Right ventricle myocardium superior (tissue), 1 donor: ENCODE results near the gene DISC1. TPM values are rescaled to one million over a fixed set of nuclear protein-coding genes. Genes with fewer than 3 reads are reported as not detected.

Source experiments
- ATAC-seq: fragments of 200-7000 bp; cut with Tn5 transposase; one replicate; pipeline ENCODE4 v1.9.1; 2020; ENCODE audit warnings: mild to moderate bottlenecking; ENCODE audit not compliant: poor library complexity
- DNase-seq: peaks from one replicate; pipeline ENCODE4 v3.0.0-alpha.2; 2020
- intact Hi-C: fragments of 100-400 bp; cut with DNase I; formaldehyde crosslinking; loops from one replicate; pipeline ENCODE4 v1.11.2; 2022
- total RNA-seq: library from RNA; stranded (reverse); fragmentation: NEBNext Ultra II Directional; extraction: Animal tissue kit (Norgen Biotek cat#: 25700); gene quantifications from one replicate; pipeline ENCODE4 v1.2.1, GENCODE V29; 2021
- donor health status: DM: no; HTN: yes; CAD: no; lungs with severe emphysema.

The DISC1 gene
- total RNA-seq, 1 donor from 2014 or later = 3.0 TPM

DNA sequence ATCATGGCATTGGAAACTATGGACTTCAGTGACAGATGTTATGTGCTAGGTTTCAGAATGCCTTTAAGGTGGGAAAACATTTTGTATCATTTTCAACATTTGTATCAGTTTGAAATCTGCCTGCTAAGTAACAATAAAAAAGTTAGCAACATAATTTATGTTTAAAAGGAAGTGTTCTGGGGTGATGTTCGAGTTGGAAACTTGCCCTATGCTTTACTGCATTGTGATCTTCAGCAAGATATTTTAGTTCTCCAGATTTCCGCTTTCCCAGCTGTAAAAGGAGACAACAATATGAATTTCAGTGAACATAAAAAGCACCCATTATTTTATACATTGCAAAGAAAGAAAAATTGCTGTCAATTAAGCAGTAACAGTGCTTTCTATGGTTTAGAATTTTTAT lies 187.4 kb downstream of the DISC1 start:
- ATAC-seq = no peak
- DNase-seq = no peak
- intact Hi-C loops = no loop called here

DNA sequence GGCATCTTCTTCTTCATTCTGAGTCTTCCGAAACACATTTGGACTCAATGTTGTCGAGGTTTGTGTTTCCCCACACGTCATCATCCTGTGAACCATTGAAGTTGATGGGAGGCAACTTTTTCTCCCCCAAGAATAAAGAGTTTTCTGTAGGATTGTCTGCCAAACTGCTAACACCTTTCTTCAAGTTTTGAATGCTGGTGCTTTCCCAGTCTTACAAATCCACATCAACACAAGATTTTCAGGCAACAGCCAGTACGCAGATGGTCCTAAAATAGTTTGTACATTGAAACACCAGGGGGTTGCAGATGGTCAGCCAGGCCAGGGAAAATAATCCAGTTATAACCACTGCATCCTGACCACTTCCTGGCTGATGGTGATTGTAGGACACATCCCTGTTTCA lies 187.9 kb downstream of the DISC1 start:
- ATAC-seq (no peak), DNase-seq (no peak)
- intact Hi-C loops = no loop called here

DNA sequence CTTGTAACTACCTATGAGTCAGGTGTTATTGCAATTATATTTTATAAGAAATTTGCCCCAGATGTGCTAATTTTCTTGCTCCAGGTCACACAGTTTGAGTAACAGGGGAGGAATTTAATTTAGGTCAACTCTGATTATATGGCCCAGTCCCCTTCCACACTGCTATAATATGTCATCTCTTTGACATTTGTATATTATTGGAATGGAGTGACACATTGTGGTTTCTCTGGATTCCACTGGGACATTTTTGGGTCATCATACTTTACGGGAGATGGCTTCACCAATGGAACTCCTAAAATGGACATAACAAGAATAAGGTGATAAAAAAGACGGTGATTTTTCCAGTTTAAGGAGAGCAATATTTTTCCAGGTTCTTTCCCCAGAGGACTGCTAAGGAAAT lies 191.2 kb downstream of the DISC1 start:
- no peak for ATAC-seq
- no peak for DNase-seq
- intact Hi-C loops = no loop called here

DNA sequence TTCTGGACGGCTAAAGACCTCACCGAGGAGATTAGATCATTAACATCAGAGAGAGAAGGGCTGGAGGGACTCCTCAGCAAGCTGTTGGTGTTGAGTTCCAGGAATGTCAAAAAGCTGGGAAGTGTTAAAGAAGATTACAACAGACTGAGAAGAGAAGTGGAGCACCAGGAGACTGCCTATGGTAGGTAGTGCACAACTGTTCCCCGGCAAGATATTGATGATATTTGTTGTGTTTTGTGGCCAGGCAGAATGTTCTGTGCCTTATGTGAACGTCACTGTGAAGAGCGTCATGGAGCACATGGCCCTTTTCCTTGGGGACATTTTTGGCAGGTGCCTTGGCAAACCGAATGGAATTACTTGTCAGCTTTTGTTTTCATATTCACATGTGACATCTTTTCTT lies 191.7 kb downstream of the DISC1 start:
- ATAC-seq (peak; percentile 89), DNase-seq (peak; percentile 54)
- intact Hi-C loops = no loop called here

DNA sequence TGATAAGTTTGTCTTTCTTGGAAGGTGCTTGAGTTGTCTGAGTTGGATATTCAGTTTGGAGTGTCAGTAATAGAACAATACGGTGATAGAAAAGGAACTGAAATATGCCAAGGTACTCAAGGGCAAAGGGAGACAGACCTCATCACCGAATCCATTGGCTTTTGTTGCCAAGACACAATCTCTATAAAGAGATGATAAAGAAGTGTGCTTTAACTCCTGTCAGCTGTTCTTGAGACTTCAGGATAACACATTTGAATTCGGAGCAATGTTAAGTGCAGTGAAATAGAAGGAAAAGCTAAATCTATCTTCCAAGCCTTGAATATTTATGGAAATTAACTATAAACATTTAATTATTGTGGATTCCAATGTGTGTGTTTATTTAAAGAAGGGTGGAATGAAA lies 194.7 kb downstream of the DISC1 start:
- peak; percentile 33 for ATAC-seq
- DNase-seq = no peak
- intact Hi-C loops = no loop called here

DNA sequence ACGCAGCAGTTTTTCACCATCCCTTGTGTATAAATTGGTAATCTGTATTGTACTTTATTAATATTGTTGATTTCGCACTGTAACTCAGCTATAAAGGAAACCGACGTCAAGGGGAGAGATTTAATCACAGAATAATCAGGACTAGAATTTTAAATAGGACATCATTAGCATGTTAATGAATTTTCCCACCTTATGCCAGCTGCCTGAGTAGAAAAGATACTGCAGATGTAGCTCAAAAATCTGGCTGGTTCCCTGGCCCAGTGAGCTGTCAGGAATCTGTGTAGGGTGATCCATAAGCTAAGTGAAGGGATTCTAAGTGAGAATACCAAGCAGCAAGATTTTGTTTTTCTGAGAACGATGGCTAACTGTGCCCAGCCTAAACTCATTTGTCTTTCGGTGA lies 195.5 kb downstream of the DISC1 start:
- intact Hi-C loops = no loop called here
- ATAC-seq = no peak
- no peak for DNase-seq

DNA sequence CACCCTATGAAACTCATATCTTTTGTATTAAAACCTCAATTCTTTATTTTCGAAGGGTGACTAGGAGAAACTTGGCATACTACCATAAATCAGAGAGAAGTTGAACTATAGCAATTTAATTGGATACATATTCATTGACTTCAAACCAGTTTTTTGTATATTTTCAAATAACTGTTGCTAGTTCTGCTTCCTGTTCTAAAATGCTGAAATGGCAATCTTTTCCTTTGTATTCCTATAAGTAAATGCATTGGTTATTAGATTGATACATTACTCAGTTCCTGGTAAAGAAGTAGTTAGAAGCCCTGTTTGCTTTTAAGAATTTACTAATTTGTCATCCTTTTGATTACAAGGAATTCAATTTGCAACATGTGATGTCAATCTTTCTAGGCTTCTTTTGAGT lies 200.0 kb downstream of the DISC1 start:
- intact Hi-C loops = no loop called here
- no peak for ATAC-seq
- no peak for DNase-seq

DNA sequence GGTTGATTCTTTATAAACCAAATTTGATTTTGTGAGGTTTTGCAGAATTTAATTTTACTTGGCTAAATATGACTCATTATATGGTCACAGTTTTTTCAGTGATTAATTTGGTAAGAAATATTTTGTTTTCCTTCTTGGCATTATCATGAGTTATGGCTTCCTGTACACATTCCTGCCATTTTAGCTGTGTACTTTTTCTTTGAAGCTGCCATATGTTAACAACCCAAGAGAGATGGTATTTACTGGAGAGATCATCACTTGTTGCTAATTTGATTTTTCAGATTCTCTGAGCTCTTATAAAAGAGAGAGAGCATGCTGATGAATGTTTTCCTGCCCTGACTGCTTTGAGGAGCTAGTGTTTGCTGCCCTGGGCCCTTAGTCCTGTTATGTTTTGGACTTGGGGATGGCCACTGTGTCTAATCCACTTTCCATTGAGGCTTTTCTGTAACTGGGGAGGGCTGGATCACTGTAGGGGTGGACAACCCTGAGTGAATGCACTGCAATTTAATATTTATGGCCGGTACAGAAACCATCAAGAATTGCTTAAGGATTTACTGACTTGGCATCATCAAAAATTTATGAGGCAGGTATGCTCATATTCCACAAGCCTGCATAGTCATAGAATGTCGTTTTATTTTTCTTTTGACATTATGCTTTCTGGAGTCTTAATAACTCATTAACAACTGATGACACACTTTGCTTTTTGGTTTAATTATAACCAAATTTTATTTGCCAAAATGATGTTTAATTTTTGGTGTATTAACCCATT lies 200.9 kb downstream of the DISC1 start:
- no peak for DNase-seq
- intact Hi-C loops = no loop called here
- peak; percentile 23 for ATAC-seq

DNA sequence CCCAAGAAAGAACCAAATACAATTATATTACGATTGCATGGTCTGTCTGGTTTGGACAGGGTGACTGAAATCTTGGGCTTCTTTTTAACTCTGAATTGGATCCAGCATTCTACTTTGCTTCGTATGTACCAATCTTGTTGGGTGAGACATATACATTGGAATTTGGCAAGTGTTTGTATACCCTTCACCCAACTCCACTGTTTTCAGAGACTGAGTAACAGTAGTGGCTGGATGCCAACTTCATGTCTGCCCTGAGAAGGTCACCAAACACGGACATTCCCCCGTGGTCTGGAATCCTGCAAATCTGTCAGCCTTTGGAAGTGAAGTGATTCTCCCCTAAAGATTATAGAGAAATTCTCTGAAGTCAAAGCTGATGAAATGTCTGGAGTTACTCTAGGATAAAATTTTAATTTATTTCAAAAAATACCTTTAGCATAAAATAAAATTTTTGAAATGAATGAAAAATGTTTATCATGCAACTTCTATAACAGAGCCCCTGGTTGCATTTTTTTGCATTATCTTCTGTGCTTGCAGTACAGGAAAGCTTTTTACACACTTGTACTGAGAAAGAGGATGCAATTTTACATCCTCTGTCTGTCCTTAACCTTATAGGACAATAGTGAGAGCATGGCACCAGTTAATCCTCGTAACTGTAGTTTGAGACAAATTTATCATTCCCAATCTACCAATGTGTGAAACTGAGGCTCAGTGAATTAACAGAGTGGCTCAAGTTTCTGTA lies 201.8 kb downstream of the DISC1 start:
- intact Hi-C loops = no loop called here
- ATAC-seq = peak; percentile 70

DNA sequence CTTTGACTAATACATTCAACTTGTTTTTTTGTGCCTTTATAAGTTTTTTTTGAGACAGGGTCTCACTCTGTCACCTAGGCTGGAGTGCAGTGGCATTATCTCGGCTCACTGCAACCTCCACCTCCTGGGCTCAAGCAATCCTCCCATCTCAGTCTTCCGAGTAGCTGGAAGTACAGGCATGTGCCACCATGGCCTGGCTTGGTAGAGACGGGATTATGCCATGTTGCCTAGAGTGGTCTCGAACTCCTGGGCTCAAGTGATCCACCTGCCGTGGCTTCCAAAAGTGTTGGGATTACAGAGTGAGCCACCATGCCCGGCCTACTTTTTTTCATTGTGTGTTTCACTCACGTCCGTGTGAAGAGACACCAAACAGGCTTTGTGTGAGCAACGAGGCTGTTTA lies 202.7 kb downstream of the DISC1 start:
- intact Hi-C loops = no loop called here
- DNase-seq (no peak), ATAC-seq (peak; percentile 29)

More for the DNA sequence above, 201.8 kb downstream of the DISC1 start:
- DNase-seq = no peak

DNA sequence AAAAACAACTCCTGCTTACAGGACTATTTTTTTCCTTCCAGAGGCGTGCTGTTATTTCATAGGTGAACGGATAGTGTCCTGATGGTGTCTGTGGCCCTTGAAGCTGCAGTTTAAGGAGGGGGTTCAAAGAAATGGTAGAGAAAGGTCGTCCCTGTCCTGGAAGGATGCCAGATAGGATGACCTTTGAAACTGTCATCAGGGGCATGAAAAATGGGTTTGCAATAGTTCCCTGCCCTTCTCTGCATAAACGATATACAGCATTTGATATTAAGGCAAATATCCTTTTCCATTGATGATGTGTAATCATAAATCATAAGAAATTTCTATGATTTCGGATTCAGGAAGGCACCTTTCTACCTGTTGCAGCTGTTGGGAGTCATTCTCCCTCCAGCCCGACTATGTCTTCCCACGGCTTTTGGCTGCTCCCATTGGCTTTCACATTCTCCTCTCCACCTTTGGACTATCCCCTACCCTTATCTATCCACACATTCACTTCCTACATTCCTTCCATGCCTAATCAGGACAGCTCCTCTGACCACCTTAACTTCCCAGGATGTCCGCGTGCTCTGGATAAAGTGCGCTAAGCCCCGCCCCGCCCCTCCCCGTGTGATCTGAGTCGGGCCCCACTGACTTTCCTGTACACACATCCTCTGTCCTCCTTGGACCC lies 209.8 kb downstream of the DISC1 start:
- no peak for DNase-seq
- ATAC-seq = peak; percentile 19
- intact Hi-C loops = no loop called here

DNA sequence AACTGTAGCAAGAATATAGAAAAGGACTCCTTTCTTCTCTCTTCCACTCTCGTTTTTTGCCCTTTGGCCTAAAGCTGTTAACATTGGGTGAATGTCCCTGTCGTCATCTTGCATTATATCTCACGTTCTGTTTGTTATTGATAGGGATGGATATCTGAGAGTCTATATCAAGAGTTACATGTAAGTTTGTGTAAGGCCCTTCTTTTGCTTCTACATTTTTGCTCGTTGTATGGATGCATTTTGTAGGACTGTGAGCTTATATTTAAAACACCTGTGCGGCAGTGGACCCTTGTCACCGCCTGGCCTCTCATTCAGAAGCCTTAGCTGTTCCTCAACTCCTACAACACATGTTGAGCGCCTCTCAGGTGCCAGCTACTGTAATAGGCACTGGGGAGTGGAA lies 211.9 kb downstream of the DISC1 start:
- ATAC-seq (no peak), DNase-seq (no peak)
- intact Hi-C loops = no loop called here

DNA sequence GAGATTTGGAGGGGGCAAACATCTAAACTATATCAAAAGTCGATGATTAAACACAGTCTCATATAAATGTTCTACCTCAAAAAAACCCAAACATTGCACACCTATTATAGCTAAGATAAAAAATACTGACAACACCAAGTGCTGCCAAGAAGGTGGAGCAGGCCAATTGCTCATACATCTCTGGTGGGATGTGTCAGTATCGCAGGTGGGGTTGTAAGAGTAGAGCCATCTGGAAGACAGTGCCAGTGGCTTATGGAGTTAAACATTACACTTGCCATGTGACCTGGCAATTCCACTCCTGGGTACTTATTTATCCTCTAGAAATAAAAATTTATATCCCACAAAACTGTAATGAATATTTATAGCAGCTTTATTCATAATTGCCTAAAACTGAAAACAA lies 213.4 kb downstream of the DISC1 start:
- intact Hi-C loops = no loop called here
- no peak for ATAC-seq
- DNase-seq = no peak

DNA sequence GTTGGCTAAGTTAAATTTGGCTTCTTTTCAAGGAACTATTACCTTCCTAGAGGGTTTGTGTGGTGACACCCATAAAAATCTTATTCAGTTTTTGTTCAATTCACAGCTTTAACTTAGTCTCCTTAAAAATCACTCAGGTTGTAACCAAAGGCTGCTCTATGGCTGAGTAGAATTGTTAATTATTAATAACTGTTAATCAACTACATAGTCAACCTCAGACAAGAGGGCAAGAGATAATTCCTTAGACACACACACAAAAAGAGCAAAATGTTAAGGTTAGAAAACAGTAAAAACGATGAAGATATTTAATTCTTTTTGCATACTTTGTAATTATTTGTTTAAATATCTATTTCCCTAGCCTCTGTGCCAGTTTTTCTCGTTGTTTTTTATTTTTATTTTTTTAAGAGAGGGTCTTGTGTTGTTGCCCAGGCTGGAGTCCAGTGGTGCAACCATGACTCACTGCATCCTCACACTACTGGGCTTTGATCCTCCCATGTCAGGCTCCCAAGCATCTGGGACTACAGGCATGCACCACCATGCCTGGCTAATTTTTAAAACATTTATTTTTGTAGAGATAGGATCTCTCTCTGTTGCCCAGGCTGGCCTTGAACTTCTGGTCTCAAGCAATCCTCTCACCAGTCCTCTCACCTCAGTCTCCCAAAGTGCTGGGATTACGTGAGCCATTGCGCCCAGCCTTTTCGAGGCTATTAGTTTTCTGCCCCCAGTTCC lies 215.2 kb downstream of the DISC1 start:
- intact Hi-C loops = no loop called here
- DNase-seq = no peak
- ATAC-seq = no peak

DNA sequence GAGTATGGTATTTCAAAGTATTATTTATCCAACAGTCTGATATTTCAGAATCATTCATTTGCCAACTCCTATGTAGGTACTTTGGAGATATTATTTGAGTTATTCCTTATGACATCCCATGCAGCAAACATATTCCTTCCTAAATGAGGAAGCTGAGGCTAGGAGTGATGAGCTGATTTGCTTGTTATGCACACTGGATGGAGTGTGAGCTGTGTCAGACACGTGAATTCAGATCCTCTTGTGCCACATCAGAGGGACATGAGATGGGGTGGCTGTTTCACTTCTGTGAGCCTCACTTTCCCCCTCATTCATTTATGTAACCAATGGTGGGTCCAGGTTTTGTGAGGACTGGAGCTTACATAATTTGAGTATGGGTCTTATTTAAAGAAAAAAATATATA lies 215.9 kb downstream of the DISC1 start:
- intact Hi-C loops = no loop called here
- ATAC-seq (no peak), DNase-seq (no peak)

DNA sequence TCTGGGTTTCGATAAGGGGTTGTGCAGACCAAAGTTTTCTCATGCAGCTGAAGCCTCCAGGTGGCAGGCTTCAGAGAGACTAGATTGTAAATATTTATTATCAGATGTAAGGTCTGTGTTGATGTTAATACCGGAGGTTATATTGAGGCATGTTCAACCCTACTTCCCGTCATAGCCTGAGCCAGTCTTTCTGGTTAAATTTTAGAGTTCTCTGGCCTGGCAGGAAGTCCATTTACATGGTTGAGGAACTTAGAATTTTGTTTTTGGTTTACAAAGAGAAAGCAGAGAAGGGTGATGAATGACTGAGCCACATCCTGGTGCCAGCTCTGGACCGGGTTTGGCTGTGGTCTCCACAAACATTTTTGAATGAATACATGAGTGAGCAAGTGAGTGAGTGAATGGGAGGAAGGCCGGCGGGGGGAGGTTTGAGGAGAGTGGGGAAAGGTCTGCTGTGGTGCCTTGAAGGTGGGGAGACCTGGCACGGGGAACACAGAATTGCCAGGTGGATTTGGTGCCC lies 218.5 kb downstream of the DISC1 start:
- intact Hi-C loops = no loop called here
- DNase-seq = no peak
- ATAC-seq = no peak

DNA sequence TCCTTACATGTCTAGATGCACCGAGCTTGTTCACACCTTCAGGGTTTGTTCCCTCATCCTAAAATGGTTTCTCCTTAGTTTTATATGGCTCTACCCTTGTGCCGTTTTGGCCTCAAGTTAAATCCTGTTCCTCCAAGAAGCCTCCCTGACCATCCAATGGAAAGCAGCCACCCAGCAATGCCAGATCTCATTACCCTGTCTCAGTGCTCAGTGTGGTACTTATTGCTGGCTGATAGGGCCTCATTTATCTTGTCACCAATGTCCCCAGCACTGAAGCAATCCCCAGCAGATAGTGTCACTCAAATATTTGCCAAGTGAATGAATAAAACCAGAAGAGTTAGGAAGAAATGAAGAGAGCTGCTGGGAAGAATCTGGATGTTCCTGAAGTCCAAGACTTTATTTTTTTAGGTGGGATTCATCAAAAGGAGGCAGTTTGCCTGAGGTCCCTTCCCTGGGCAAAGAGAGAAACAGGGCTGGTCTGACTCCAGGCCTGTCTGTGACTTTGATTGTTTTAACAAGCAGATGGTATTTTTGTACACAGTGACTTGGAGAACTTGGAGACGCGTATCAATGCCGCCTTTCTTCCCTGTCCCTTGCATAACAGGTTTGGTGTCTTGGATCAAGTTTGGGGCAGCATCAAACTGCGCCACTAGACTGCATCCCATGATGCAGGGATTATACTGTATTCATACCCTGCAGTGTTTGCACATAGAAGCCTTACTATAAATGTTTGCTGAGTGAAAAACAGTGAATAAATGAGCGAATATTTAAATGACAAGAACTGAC lies 221.2 kb downstream of the DISC1 start:
- ATAC-seq (peak; percentile 79), DNase-seq (no peak)
- intact Hi-C loops = no loop called here

DNA sequence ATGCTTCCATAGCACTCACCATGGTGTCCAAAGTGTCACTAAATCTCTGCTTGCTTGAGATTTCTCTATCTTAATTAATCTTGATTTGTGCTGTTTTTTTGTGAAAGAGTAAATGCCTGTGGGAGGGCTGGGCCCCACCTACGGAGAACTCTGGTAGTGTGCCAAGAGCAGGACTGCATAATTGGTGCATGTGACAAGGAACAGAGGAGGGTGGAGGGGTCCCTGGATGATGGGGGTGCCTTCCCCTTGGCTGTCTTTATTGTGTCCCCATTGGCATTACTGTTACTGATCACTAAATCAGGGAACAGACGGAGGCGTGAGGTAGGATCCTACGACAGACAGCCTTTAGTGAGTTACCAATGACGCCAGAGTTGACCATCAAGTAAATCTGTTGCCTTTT lies 223.4 kb downstream of the DISC1 start:
- DNase-seq (no peak), ATAC-seq (no peak)
- intact Hi-C loops = no loop called here
